Epithelial cell of proximal tubule (primary cell): Measurements from ENCODE around the gene APPL2. TPM values are rescaled to one million over a fixed set of nuclear protein-coding genes. Genes with fewer than 3 reads are reported as not detected.

ENCODE experiments used
- DNase-seq: peaks from one replicate; pipeline ENCODE4 v3.0.0-alpha.2; 2011; ENCODE audit warnings: low read depth
- H3K4me3 ChIP-seq: 2 replicates; pipeline ENCODE4 v1.5.1; 2011; ENCODE audit warnings: low read depth, mild to moderate bottlenecking, low read length
- total RNA-seq: library from RNA; depleted of rRNA; stranded (reverse); fragments of >200 nt; gene quantifications from 2 replicates; pipeline ENCODE4 v1.2.3, GENCODE V29; 2015
- TF ChIP-seq, protein P1 (sequence below): conservative IDR thresholded peaks from 2 replicates; pipeline ENCODE4 v1.5.1; 2012; ENCODE audit warnings: low read depth, mild to moderate bottlenecking, low read length

APPL2 gene
- total RNA-seq, 1 donor from 2014 or later = 57.4 TPM

GRCh38 chr12:105223352-105223845 is 12.6 kb downstream of the APPL2 start:
- H3K4me3 ChIP-seq = no peak overlapping the region
- DNase-seq = no peak
- TF ChIP-seq, protein P1, sequence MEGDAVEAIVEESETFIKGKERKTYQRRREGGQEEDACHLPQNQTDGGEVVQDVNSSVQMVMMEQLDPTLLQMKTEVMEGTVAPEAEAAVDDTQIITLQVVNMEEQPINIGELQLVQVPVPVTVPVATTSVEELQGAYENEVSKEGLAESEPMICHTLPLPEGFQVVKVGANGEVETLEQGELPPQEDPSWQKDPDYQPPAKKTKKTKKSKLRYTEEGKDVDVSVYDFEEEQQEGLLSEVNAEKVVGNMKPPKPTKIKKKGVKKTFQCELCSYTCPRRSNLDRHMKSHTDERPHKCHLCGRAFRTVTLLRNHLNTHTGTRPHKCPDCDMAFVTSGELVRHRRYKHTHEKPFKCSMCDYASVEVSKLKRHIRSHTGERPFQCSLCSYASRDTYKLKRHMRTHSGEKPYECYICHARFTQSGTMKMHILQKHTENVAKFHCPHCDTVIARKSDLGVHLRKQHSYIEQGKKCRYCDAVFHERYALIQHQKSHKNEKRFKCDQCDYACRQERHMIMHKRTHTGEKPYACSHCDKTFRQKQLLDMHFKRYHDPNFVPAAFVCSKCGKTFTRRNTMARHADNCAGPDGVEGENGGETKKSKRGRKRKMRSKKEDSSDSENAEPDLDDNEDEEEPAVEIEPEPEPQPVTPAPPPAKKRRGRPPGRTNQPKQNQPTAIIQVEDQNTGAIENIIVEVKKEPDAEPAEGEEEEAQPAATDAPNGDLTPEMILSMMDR = no peak

DNA sequence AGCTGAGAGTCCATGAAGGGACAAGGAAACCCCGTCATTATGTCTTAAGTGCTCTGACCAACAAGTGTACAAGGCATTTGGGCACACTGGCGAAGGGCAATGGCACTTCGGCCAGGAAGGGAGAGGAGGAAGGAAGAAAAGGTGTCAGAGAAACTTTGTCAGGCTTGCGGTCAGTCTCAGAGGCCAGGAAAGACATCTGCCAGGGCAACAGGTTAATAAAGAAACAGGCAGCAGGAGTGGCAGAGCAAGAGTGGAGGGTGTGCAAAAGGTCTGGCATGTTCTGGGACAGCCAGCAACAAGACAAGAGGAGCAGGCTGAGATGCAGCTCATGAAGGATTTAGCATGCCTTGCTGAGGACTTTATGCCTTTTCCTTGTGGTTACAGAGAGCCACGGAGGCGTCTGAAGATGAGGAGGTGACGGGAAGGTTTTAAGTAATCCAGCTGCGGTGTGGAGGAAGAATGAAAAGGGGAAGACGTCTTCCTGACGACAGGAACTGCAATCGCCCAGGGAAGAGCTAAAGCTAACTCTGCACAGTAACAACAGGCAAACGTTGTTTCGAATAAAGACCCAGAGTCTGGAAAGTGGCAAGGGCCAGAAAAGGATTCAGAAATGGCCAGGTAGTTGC is 13.1 kb downstream of the APPL2 start:
- TF ChIP-seq, protein P1 = no peak
- DNase-seq = no peak

DNA sequence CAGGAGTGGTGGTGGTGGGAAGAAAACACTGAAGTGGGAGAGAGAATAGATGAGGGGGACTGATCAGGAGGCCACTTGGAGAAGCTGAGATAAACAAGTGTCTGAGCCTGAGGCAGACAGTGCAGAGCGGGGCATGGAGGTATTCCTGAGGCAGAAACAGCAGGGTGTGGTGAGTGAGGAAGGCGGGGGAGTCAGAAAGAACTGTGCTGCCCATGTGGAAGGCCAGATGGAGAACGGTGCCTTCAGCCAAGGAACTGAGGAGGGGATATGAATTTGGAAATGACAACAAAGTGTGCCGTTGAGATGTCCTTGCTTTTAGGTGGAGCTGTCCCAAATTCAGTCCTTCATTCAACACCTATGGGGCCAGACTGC is 13.7 kb downstream of the APPL2 start:
- no peak for DNase-seq
- no peak overlapping the region for H3K4me3 ChIP-seq
- TF ChIP-seq, protein P1 = no peak

More for the DNA sequence above, 13.1 kb downstream of the APPL2 start:
- H3K4me3 ChIP-seq = no peak overlapping the region

DNA sequence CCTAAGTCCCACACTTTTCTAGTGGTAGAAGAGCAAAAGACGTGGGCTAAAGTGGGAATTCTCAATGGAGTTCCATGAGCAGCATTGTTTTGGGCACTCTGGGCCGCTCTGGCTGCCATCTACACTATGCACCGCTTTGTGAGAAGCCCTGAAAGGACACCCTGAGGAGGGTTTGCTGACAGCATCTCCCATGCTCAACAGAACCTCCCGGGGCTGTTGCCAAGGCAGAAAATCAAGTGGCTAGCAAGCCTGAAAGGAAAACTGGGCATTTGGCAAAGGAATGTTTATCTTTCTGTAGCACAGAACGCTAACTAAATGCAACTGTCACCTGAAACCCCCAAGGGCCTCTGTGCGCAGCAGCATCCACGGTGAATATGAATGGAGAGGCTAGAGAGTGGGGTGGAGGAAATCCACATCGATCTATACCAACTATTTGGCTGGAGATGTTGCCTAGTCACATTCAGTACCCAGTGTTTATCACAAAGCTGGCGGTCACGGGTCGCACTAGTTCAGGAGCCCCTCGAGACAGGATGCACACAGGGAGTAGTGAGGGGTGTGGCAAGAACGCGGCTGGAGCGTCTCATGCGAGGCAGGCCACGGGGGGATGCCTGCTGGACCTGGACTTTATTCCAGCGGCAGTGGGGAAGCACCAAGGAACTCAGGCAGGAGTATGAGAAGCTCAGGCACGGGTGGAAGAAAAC is 14.2 kb downstream of the APPL2 start:
- H3K4me3 ChIP-seq = no peak overlapping the region
- TF ChIP-seq, protein P1 = no peak
- DNase-seq = no peak

- TF ChIP-seq, protein P1 = no peak
- no peak for DNase-seq
- no peak overlapping the region for H3K4me3 ChIP-seq
Observed at GRCh38 chr12:105220929-105221290, 15.1 kb downstream of the APPL2 start.

DNA sequence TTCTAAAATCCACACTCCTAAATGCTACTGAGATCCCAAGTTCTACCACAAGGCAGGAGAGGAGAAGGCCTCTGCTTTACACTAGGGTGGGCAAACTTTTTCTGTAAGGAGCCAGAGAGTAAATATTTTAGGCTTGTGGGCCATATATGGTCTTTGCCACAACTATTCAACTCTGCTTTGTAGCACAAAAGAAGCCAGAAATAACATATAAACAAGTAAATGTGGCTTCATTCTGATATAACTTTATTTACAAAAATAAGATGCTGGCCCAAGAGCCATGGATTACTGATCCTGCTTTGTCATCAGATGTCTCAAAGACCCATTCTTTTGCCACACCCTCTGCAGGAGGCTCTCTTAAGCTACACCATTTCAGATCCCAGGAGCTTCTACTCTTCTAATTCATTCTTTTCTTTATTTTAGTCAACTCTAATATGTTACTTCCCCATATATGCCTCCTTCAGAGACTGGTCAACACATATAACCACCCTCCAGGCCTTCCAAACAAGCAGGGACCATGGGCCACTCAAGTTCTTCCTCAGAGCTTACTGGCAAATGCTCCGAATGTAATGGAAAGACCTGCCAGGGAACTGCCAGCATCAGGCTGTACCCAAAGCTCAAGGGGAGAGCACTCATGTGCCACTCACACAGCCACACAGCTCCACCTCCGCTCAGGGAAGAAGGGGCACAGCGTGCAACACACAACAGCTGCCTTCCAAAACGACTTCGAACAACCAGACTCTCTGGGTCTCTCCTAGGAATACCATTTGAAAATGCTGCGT is 15.6 kb downstream of the APPL2 start:
- no peak for DNase-seq
- H3K4me3 ChIP-seq = no peak overlapping the region
- TF ChIP-seq, protein P1 = no peak
